Measurements from ENCODE around the gene SMOC1. TPM values are rescaled to one million over a fixed set of nuclear protein-coding genes. Genes with fewer than 3 reads are reported as not detected.

SMOC1 gene
- total and polyA plus RNA-seq, 9 of the 15 experiments (the other 6 are each of a cell fraction or from before 2014, with no cell fraction given), result 0.04 TPM; not detected in 8

- no peak overlapping the region for H3K9ac ChIP-seq (ENCODE audit: insufficient read depth in 1 of 2, low read depth in 2 of 2, low read length in 2 of 2)
- no peaks in the 10 kb centered on the region for H3K9me1 ChIP-seq (ENCODE audit: control insufficient read depth, insufficient read depth, low read length)
- H2AFZ ChIP-seq (ENCODE audit: low read depth, low read length), result no peak overlapping the region
- no peaks in the 10 kb centered on the region for H3K4me1 ChIP-seq (replicated peaks in 1 of 2; ENCODE audit: control insufficient read depth in 2 of 2, insufficient read depth in 2 of 2, low read length in 2 of 2)
- no peaks in the 10 kb centered on the region for H3K79me2 ChIP-seq (ENCODE audit: control insufficient read depth, insufficient read depth, low read length)
- H3K4me3 ChIP-seq, result no peak overlapping the region
- in situ Hi-C loops (cut with MboI) (no loop called here), intact Hi-C loops (cut with micrococcal nuclease) (no loop called here)
- H3K27me3 ChIP-seq (ENCODE audit: control insufficient read depth in 2 of 2, insufficient read depth in 2 of 2, low read length in 2 of 2), result no peaks in the 10 kb centered on the region
- POLR2A ChIA-PET, result no interaction called here
- no peaks in the 10 kb centered on the region for H3K36me3 ChIP-seq (ENCODE audit: control insufficient read depth, insufficient read depth, low read length)
- CTCF ChIA-PET (ENCODE audit: low intra/inter-chr PET ratio), result no interaction called here
- FAIRE-seq, result no peak
- BruUV-seq (replicated peaks), result no TSS peak
- 0% methylated on average over 2 of the region's 5 CpGs for WGBS (ENCODE audit: insufficient coverage, low coverage, missing lambda C conversion rate)
- no peak overlapping the region for H3K27ac ChIP-seq (ENCODE audit: extremely low read depth, low read depth, low read length)
- H3K4me2 ChIP-seq (ENCODE audit: insufficient read depth, low read length), result no peak overlapping the region
- no peak for ATAC-seq
- H4K20me1 ChIP-seq (replicated peaks; ENCODE audit: control insufficient read depth, insufficient read depth, low read length), result no peaks in the 10 kb centered on the region
- DNase-seq (ENCODE audit: extremely low read depth in 1 of 4, low spot score in 3 of 4), result no peak
- H3K9me3 ChIP-seq (replicated peaks; ENCODE audit: control insufficient read depth, insufficient read depth, low read depth, low read length), result no peaks in the 10 kb centered on the region
- TF ChIP-seq ZNF76 (CRISPR knock-in tag; IDR thresholded peaks at IDR 0.05; ENCODE audit: borderline replicate concordance) (no peak), PRDM10 (IDR thresholded peaks at IDR 0.05; ENCODE audit: partially characterized antibody) (no peak), DEAF1 (CRISPR knock-in tag; IDR thresholded peaks at IDR 0.05) (no peak), ZNF79 (CRISPR knock-in tag; IDR thresholded peaks at IDR 0.05; ENCODE audit: low read depth) (no peak), ZFP36 (IDR thresholded peaks at IDR 0.05; ENCODE audit: low read depth, low read length, partially characterized antibody) (no peak), ELK3 (CRISPR knock-in tag; IDR thresholded peaks at IDR 0.05) (no peak), FOXJ2 (tag; IDR thresholded peaks at IDR 0.05) (no peak), MECOM (CRISPR knock-in tag; IDR thresholded peaks at IDR 0.05) (no peak), ZFP30 (CRISPR knock-in tag; IDR thresholded peaks at IDR 0.05; ENCODE audit: borderline replicate concordance) (no peak), ARNT (IDR thresholded peaks at IDR 0.05) (no peak), SETDB1 (IDR thresholded peaks at IDR 0.05; ENCODE audit: low read length) (no peak), IRF1 (CRISPR knock-in tag; IDR thresholded peaks at IDR 0.05; ENCODE audit: borderline replicate concordance) (no peak), ZNF253 (CRISPR knock-in tag; conservative IDR thresholded peaks at IDR 0.05) (no peak), JUNB (CRISPR knock-in tag; conservative IDR thresholded peaks at IDR 0.05) (no peak), RBM17 (IDR thresholded peaks at IDR 0.05; ENCODE audit: borderline replicate concordance, low read depth, low read length) (no peak), BDP1 (IDR thresholded peaks at IDR 0.05; ENCODE audit: insufficient read depth, insufficient read length) (no peak), E2F3 (CRISPR knock-in tag; IDR thresholded peaks at IDR 0.05) (no peak)
Observed at GRCh38 chr14:70069186-70069585, 190.0 kb downstream of the SMOC1 start.
